Parathyroid adenoma (tissue), 2 donors: Measurements from ENCODE around the gene OTOG.

Experiments
- H2AFZ ChIP-seq: fragments of 300-600 bp; sonication (generic); one replicate; pipeline ENCODE4 v1.7.0; 2017; ENCODE audit warnings: antibody characterized with exemption, mild to moderate bottlenecking
- H3K27ac ChIP-seq: fragments of 300-600 bp; sonication (generic); one replicate; pipeline ENCODE4 v1.7.0; 2017
- H3K27me3 ChIP-seq: fragments of 300-600 bp; sonication (generic); one replicate; pipeline ENCODE4 v1.7.0; 2017; ENCODE audit warnings: low read length; ENCODE audit not compliant: control insufficient read depth, insufficient read depth
- H3K36me3 ChIP-seq: fragments of 300-600 bp; sonication (generic); one replicate; pipeline ENCODE4 v1.7.0; 2017; ENCODE audit warnings: low read length; ENCODE audit not compliant: control insufficient read depth, insufficient read depth
- H3K4me1 ChIP-seq: fragments of 300-600 bp; sonication (generic); one replicate; pipeline ENCODE4 v1.7.0; 2017; ENCODE audit warnings: control low read depth
- H3K4me2 ChIP-seq: fragments of 300-600 bp; sonication (generic); one replicate; pipeline ENCODE4 v1.7.0; 2017; ENCODE audit warnings: low read length
- H3K4me3 ChIP-seq: fragments of 300-600 bp; sonication (generic); one replicate; pipeline ENCODE4 v1.7.0; 2017; ENCODE audit warnings: low read depth, low read length
- H3K79me2 ChIP-seq: fragments of 300-600 bp; sonication (generic); one replicate; pipeline ENCODE4 v1.7.0; 2017; ENCODE audit warnings: control low read depth
- H3K9ac ChIP-seq: fragments of 300-600 bp; sonication (generic); one replicate; pipeline ENCODE4 v1.7.0; 2017; ENCODE audit warnings: mild to moderate bottlenecking
- H3K9me3 ChIP-seq: fragments of 300-600 bp; sonication (generic); one replicate; pipeline ENCODE4 v1.7.0; 2017; ENCODE audit warnings: low read length; ENCODE audit not compliant: control insufficient read depth
- CTCF ChIP-seq: fragments of 300-600 bp; sonication (generic); IDR thresholded peaks from one replicate; pipeline ENCODE4 v1.7.0; 2017; ENCODE audit warnings: antibody characterized with exemption, mild to moderate bottlenecking
- donor health status: primary hyperparathyroidism.

The OTOG gene

GRCh38 chr11:17572791-17573460 is 25.9 kb downstream of the OTOG start:
- H3K27me3 ChIP-seq: no peaks in the 10 kb centered on the region
- no peak for TF ChIP-seq CTCF
- no peak overlapping the region for H3K4me3 ChIP-seq
- H3K9me3 ChIP-seq: no peaks in the 10 kb centered on the region
- H3K4me1 ChIP-seq: no peaks in the 10 kb centered on the region
- H3K36me3 ChIP-seq: no peaks in the 10 kb centered on the region
- no peaks in the 10 kb centered on the region for H3K79me2 ChIP-seq
- H3K27ac ChIP-seq: no peak overlapping the region
- H2AFZ ChIP-seq: no peak overlapping the region
- H3K9ac ChIP-seq: no peak overlapping the region
- H3K4me2 ChIP-seq: no peak overlapping the region

DNA sequence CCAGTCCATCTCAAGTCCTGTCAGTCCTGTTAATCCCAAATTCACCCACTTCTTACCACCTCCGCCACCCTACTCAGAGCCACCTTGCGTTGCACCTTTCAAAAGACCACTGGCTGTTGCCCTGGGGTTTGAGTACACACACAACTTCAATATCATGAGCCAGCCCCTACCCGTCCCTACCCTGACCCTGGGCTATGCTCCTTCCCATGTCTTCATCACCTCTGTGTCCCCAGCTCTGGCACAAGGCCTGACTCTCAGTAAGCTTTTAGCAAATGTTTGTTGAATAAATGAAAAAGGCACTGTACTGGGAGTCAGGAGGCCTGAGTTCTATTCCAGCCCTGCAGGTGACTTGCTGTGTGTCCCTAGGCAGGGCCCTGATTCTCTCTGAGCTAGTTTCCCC is 26.5 kb downstream of the OTOG start:
- no peak overlapping the region for H2AFZ ChIP-seq
- H3K4me1 ChIP-seq: no peaks in the 10 kb centered on the region
- no peak overlapping the region for H3K27ac ChIP-seq
- no peak for TF ChIP-seq CTCF
- H3K4me2 ChIP-seq: no peak overlapping the region
- no peaks in the 10 kb centered on the region for H3K36me3 ChIP-seq
- no peak overlapping the region for H3K9ac ChIP-seq
- H3K27me3 ChIP-seq: no peaks in the 10 kb centered on the region
- H3K4me3 ChIP-seq: no peak overlapping the region
- H3K9me3 ChIP-seq: no peaks in the 10 kb centered on the region
- H3K79me2 ChIP-seq: no peaks in the 10 kb centered on the region

DNA sequence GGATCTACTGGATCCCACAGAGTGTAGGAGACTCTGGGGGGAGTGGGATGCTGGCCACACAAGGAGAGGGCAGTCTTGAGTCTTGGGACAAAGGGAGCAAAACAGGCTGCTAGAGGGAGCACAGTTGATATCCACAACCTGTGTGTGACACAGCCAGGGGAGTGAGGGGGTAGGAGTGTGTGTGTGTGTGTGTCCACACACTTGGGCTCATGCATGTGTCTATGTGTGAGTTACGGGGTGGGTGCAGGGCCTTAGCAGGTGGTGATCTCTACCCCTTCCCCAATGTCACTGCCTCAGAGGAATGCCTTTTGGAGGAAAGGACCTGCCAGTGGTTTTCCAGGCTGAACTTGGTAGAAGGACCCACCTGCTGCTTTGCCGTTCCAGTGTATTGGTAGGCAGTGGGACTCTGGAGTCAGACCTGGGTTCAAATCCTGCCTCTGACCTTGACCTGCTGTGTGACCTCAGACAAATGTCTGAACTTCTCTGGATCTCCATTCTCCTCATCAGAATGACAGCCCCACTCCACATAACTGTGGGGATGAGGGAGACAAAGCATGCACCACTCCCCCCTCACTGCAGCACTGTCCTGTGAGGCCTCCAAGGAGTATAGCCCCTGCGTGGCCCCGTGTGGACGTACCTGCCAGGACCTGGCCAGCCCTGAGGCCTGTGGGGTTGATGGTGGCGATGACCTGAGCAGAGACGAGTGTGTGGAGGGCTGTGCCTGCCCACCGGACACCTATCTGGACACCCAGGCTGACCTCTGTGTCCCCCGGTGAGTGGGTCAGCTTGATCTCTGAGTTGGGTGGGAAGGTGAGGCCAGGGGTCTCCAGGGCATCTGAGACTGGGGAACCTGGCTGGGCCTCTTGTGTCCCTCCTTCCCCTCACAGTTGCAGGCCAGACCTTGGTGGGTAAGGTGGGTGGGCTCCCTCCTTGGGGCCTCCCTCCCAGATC is 27.4 kb downstream of the OTOG start:
- Histone ChIP-seq H3K27ac (no peak overlapping the region), H3K9me3 (no peaks in the 10 kb centered on the region), H3K36me3 (no peaks in the 10 kb centered on the region), H3K4me2 (no peak overlapping the region), H3K9ac (no peak overlapping the region), H3K4me3 (no peak overlapping the region), H3K27me3 (no peaks in the 10 kb centered on the region), H2AFZ (no peak overlapping the region), H3K79me2 (no peaks in the 10 kb centered on the region), H3K4me1 (no peaks in the 10 kb centered on the region)
- no peak for TF ChIP-seq CTCF

- H2AFZ ChIP-seq: no peak overlapping the region
- H3K4me2 ChIP-seq: no peak overlapping the region
- no peaks in the 10 kb centered on the region for H3K9me3 ChIP-seq
- H3K27me3 ChIP-seq: no peaks in the 10 kb centered on the region
- no peak overlapping the region for H3K4me3 ChIP-seq
- TF ChIP-seq CTCF: no peak
- H3K9ac ChIP-seq: no peak overlapping the region
- H3K79me2 ChIP-seq: no peaks in the 10 kb centered on the region
- no peak overlapping the region for H3K27ac ChIP-seq
- H3K4me1 ChIP-seq: no peaks in the 10 kb centered on the region
- no peaks in the 10 kb centered on the region for H3K36me3 ChIP-seq
Measured at GRCh38 chr11:17575431-17576425, 28.7 kb downstream of the OTOG start.
